ENCODE data around the gene GNPDA1. TPM values are rescaled to one million over a fixed set of nuclear protein-coding genes. Genes with fewer than 3 reads are reported as not detected.

Gene GNPDA1
- total and polyA plus RNA-seq, 9 of the 15 experiments (the other 6 are each of a cell fraction or from before 2014, with no cell fraction given) = 14.1 to 145 (median 52.2) TPM

- TF ChIP-seq RB1 (IDR thresholded peaks at IDR 0.05; ENCODE audit: low read depth) (no peak), LARP7 (IDR thresholded peaks at IDR 0.05) (no peak), CREB1 (IDR thresholded peaks at IDR 0.05) (no peak), CREB1 (CRISPR knock-in tag; IDR thresholded peaks at IDR 0.05) (no peak), HOMEZ (CRISPR knock-in tag; IDR thresholded peaks at IDR 0.05) (no peak), TCFL5 (CRISPR knock-in tag; conservative IDR thresholded peaks at IDR 0.05) (no peak), TAF7 (tag; IDR thresholded peaks at IDR 0.05) (no peak), ZNF143 (CRISPR knock-in tag; IDR thresholded peaks at IDR 0.05) (no peak), SAP30 (IDR thresholded peaks at IDR 0.05; ENCODE audit: borderline replicate concordance, insufficient read depth, low read depth, low read length, poor library complexity, severe bottlenecking) (no peak), ZNF324 (CRISPR knock-in tag; IDR thresholded peaks at IDR 0.05) (no peak), RBM25 (IDR thresholded peaks at IDR 0.05; ENCODE audit: low read depth, low read length, severe bottlenecking) (no peak), ATF3 (IDR thresholded peaks at IDR 0.05) (no peak), ATF3 (CRISPR knock-in tag; conservative IDR thresholded peaks at IDR 0.05) (no peak), CUX1 (CRISPR knock-in tag; IDR thresholded peaks at IDR 0.05) (no peak), STAG1 (CRISPR knock-in tag; IDR thresholded peaks at IDR 0.05; ENCODE audit: borderline replicate concordance) (no peak), GTF2F1 (IDR thresholded peaks at IDR 0.05; ENCODE audit: low read depth, low read length) (peak; percentile 44; the same call in 1 of the 2 replicates), ZNF134 (CRISPR knock-in tag; conservative IDR thresholded peaks at IDR 0.05) (no peak), ZNF165 (CRISPR knock-in tag; IDR thresholded peaks at IDR 0.05; ENCODE audit: borderline replicate concordance) (no peak), STAT5A (IDR thresholded peaks at IDR 0.05; ENCODE audit: borderline replicate concordance, low read length) (no peak), KAT7 (CRISPR knock-in tag; IDR thresholded peaks at IDR 0.05; ENCODE audit: borderline replicate concordance) (no peak), HNRNPH1 (optimal IDR thresholded peaks at IDR 0.05; ENCODE audit: low read depth, low read length) (no peak)
These were observed 42.8 kb downstream of the GNPDA1 start (continued) for GRCh38 chr5:141969783-141970771.
